GM19351 (cell line): ENCODE data around the gene RPS6KA5.
"Not testable (repeated sequence)": the region's sequence is repeated elsewhere in the genome, so short reads cannot be mapped to it uniquely, and the experiment has no call there.

Experiments
- ATAC-seq: cut with Tn5 transposase; IDR thresholded peaks from one replicate; pipeline ENCODE4 v1.9.1; 2021; ENCODE audit warnings: mild to moderate bottlenecking, moderate library complexity; ENCODE audit not compliant: unreplicated experiment

The RPS6KA5 gene

DNA sequence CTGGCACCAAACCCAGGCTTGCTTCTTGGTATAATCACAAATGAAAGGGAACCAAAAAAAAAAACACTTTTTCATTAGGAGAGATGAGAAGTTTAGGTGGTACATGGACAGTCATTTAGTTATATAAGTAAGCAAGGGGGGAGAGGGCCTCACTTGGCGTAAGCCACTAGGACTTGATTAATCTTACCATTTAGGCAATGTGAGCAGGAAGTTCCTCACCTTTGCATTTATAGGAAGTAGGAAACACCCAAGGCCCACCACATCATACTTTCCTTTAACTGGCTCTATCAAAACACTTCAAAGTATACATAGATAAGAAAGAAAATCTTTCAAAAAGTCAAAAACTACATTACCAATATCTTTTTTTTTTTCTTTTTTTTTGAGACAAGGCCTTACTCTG lies 6.7 kb upstream of the RPS6KA5 start:
- ATAC-seq, result no peak

DNA sequence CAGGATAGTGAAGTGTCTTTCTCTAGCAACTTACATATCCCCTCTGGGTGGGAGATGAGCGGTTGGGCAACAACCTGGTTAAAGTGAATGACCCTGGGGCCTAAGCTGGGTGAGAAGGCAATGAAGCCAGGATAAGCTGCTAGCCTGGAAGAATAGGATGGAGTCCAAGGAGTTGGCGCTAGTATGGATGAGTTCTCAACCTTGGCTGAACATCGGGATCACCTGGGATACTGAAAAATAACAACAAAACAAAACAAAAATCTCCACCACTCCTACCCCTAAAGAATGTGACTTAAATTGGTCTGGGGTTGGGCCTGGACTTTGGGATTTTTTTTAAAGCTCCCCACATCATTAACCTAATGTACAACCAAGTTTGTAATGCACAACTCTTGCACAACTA lies 4.8 kb upstream of the RPS6KA5 start:
- no peak for ATAC-seq

DNA sequence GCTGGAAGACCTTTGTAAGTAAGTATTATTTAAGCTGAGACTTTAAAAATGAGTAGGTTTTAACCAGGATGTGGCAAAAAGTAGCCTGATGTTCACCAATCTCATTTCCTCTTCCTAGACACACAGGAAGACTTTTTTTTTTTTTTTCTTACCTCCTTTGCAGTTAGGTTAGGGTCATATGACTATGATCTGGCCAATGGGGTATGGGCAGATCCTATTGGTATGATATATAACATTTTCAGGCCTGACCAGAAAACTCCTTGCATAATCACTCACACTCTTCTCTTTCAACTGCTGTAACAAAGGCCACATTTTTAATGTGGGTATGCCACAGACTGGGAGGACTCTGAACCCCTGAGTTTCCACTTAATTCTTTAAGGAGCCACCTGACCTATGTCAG lies 2.7 kb upstream of the RPS6KA5 start:
- no peak for ATAC-seq

DNA sequence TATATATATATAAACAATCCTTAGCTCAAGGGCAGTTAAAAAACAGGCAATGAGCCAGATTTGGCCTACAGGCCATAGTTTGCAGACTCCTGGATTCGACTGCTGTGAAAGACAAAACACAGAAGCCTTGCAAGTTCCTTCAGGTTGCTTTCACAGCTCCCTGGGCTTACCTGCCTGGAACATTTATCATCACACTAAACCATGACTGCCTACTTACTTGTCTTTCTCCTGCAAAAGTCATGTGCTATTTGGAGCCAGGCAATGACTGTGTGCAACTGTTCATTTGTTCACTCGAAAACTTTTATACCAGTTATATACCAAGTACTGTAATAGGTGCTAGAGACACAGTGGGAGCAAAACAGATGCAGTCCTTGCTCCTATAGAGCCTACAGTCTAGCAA lies 2.2 kb upstream of the RPS6KA5 start:
- no peak for ATAC-seq

DNA sequence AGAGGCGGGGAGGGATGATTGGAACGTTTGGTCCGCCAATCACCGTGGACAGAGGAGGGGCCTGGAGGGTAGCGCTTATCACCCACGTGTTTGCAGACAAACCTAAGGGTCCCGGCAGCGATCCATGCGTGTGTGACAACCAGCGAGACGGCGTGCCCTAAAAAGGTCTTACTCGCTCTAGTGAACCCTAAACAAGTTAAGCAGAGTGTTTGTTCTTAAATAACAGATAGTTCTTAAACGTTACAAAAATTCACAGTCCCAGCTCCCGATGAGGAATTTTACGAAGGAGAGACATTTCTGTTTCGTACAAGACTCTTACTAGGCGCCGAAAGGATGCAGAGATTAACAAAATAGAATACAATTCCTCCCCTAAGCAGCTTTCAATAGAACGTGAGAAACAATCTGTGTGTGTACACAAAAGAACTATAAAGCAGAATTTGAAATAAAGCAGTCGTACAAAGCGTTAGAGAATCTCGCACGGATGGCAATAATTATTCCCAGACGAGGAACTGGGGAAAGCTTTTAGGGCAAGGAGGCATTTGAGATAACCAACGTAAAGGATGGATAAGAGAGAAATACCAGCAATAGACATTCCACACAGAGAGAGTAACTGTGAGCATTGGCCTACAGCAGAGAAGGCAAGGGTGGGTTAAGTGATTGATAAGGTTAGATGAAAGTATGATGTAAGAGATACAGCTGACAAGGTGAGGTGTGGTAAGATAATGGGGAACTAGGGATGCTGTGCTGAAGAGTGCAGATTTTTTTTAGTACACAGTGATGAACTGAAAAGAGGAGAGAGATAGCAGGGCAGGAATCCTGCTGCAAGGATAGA lies 831 bp upstream of the RPS6KA5 start:
- no peak for ATAC-seq

DNA sequence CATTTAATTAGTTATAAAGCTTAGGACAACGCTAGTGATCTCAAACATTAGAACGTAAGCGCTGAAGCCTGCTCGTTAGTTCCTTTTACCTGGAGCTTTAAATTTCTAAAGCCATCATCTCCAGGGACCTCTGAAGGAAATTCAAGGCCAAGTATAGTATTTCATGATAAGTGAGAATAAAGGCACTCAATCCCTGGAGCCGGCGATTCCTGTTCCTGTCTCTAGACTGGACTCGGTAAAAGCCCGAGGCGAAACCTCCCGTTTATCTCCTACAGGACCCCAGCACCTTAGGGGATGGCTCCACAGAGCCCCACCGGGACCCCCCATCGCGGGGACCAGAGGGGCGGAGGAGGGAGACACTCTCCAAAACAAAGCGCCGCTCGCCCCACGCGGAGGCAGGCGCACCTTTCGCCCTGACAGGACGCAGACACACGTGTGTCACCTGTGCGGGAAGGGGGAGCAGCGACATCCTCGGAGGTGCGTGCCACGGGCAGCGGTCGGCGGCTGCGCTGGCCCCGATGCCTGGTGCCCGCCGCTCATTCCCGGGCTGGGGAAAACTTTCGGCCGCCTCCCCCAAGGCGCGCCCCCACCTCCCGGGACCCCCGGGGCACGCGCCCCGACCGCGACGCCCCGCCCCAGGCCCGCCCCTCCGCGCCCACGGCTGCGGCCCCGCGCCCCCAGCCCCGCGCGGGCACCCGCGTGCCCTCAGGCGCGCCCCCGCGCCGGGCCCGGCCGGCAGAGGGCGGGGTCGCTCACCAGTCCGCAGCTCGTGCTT lies 678 bp downstream of the RPS6KA5 start:
- peak; percentile 20 for ATAC-seq

DNA sequence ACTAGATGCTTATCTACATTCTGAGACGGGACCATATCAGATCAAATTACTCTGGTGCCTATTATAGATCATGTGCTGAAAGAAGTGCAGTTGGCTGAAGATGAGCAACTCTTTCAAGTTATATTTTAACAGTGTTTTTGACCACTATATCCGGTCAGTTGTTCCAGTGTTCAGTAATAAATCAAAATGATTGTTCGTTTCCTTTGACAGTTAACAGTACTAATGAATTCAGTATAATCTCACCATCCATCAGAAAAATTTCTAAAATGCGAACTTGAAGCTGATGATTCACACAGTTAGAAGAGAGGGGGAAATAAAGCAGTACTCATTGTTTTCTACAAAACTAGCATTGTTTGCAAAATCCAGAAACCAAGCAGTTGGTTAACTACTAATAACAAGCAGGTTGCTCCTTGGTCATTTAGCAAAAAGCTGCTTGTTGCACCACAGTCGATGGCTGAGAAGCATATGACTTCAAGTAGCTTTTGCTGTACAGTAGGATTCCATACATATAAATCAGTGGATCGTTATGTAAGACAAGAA lies 2.3 kb downstream of the RPS6KA5 start:
- no peak for ATAC-seq

DNA sequence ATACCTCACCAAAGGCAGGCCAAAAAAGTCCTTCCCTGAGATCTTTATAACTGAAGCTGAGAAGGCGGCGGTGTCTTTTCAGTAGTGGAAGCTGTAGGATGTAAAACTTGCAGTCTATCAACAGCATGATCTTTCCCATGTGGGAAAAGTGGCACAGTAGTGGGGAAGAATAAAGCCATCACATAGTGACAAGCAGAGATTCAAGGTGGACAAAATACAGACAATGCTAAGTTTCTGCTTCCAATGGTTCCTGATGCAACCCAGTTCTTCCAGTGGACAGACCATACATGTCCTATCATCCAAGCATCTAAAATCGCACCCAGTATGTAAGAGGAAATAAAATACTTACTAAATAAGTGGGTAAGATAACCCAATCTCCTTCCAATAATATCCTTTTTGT lies 4.1 kb downstream of the RPS6KA5 start:
- no peak for ATAC-seq

DNA sequence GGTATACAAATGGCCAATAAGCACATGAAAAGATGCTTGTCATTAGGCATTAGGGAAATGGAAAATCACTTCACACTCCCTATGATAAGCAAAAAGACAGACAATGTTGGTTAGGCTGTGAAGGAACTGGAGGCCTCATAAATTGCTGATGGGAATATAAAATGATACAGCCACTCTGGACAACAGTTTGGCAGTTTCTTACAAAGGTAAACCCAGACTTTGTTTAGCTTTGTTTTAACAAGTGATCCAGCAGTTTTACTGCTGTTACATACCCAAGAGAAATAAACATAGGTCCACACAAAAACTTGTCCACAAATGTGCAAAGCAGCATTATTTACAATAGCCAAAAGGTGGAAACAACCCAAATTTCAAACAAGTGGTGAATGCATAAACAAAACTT lies 5.4 kb downstream of the RPS6KA5 start:
- ATAC-seq, result no peak

DNA sequence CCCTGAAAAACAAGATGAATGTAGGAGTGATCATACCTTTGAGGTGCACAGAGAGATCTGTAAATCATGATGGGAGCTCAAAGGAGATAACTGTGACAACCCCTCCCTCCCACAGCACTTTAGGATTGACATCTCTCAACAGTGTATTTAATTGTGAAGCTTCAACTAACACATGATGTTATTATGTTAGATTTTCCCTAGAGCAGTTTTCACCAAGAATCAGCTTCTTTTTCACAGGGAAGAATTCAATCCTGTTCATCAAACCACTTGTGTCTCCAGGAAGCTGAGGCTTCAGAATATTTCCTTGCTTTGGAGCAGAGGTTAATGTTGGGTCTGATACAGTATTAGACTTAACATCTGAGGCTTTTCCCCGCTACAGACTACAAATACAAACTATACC lies 11.8 kb downstream of the RPS6KA5 start:
- ATAC-seq, result no peak

DNA sequence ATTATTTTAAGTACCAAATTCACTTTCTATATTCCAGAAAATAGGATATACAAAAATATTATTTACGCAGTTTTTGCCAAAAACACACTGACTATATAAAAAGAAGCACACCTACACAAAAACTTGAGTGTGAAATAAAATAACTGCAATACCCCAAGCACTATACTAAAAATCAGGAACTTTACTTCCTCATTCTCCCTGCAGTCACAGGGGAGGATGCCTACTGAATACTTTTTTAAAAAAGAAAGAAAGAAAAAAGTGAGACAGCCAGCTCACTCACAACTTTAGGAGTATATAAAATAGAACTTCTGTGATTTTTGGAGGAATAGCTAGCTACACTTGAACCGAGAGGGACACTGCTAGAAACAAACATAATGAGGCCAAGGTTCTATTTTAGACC lies 12.2 kb downstream of the RPS6KA5 start:
- ATAC-seq, result no peak

DNA sequence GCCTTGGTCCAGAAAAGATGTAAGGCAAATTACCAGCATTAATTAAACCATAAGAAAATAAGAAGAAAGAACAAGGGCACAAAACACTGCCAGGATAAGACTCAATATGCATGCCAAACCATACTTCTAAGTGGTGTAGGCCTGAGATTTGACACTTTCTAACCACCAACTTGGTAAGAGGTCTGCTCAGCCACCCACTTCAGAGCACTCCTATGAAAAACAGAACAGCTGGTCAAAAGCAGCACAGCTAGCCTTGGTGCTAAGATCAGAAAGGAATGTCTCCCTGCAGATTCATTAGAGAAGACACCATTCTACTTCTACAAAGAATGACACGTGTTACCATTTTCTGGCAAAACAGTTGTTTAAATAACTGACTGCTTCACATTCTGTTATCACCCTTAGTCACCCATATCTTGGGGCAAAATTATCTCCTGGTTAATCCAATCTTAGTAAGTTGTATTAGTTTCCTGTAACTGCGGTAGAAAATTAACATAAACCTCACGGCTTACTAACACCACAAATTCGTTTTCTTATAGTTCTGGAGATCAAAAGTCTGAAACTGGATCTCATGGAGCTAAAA lies 13.2 kb downstream of the RPS6KA5 start:
- peak; percentile 59 for ATAC-seq

DNA sequence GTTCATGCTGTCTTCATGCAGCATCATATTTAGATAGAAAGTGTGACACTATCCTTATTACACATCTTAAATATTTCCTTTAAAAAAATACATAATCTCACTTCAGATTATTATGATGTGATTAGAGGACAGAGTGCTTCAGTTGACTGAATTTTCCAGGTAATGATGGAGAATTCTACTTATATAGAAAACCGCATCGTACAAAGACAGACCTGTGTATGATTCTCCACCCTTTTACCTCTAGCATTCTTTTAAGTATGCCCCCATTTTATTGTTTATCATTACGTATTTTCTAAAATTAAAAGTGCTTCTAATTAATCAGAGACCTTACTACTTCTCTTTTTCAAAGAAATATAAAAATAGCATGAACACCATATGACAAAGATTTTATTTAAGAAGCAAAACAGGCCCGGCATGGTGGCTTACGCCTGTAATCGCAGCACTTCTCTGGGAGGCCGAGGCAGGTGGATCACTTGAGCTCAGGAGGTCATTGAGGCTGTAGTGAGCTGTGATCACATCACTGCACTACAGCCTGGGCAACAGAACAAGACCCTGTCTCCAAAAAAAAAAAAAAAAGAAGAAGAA lies 13.9 kb downstream of the RPS6KA5 start:
- no peak for ATAC-seq

DNA sequence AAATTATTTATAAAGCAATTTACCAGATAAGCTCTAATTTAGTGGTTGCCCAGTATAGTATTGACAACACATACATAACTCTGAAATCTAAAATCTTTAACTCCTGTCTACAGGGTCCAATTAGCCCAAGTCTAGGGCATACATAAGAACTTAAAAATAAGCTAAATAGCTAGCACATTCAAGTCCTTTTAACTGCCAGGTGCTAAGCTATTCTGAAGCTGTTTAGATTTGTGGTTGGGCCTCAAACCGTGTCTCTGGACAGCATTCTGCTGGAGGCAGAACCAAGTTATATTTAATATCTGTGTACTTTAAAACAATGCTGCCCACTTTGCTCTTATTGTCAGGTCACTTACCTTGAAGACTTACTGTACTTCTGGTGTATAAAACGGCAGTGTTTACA lies 19.0 kb downstream of the RPS6KA5 start:
- no peak for ATAC-seq

DNA sequence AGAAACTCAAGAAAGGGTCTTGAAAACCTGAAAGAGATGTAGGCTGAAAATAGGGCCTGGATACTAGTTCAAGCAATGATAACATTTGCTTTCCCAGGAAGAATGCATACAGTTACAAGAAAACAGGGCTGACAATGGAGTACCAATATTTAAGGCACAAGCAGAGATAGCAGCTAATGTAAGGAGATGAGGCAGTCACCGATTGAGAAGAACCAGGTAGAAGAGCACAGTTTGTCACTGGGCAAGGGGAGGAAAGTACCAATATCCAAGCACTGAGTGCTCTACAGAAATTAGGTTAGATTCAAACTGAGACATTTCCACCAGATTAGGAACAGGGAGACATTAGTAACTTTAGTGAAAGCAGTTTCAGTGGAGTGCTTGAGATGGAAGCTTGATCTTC lies 19.9 kb downstream of the RPS6KA5 start:
- no peak for ATAC-seq

DNA sequence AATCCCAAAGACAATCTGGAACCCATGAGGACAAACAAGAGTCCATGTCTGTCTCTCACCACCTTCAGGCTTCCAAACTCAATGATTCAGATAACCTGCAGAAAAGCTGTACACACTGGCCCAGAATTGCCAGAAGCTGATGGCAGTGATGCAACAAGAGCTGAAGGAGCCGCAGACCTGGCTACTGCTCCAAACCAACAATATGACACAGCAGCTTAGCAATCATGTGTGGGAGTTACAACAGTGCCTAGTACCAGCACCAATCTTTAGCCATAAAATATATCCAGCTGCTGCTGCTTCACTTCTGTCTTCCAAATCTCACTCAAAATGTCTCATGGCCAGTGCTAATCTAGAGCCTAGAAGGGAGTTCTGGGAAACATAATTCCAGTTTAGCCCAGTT lies 22.0 kb downstream of the RPS6KA5 start:
- ATAC-seq, result no peak

DNA sequence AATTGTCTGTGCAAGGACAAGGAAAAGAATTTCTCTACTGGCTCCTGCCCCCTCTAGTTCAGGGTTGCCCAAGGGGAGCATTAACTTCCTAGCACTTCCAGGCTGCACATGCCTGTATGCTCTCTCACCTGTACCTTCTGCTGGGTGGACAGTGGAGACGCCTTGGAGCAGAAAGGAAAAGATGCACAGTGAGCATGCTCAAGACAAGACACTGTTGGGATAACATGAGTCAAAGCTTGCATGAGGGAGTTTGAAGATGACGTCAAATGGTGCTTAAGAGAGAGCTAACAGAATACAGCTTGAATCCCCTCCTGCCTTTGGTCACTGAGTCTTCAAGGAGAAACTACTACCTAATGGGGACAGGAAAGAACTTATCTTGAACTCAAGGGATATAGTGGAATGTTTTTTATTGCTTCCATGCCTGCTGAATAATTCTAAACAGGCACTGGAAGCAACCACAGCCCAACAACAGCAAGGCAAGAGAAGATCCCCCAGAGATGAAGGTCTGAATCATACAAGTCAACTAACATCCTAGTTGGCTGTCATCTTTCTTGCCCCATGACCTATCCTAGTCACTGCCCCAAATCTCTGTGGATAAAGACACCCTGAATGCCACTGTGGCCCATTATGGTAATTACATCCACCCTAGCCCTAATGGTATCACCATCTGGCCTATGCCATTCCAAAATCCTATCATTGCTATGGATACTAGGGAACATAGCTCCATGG lies 23.5 kb downstream of the RPS6KA5 start:
- no peak for ATAC-seq

DNA sequence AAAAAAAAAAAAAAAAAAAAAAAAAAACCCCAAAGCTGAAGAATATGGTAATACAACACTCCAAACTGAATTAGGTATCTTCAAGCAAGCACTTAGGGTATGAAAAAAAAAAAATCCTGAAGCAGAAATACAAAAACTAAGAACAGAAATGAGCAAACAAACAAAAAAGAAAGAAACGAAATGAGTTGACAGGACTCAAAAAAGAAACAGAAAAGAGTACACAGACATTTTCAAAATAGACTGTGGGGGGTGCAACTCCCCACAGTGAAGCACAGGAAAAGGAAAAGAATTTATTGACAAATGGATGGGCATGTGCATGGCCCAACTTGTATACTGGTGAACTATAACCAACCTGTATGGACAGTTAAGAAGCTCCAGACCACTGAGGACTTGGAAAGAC lies 24.6 kb downstream of the RPS6KA5 start:
- ATAC-seq, result peak; percentile 69

DNA sequence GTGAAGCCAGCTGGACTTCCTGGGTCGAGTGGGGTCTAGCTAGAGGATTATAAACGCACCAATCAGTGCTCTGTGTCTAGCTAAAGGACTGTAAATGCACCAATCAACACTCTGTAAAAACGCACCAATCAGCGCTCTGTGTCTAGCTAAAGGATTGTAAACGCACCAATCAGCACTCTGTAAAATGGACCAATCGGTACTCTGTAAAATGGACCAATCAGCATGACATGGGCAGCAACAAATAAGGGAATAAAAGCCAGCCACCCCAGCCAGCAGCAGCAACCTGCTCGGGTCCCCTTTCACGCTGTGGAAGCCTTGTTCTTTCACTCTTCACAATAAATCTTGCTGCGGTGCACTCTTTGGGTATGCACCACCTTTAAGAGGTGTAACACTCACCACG lies 26.1 kb downstream of the RPS6KA5 start:
- not testable (repeated sequence) for ATAC-seq

DNA sequence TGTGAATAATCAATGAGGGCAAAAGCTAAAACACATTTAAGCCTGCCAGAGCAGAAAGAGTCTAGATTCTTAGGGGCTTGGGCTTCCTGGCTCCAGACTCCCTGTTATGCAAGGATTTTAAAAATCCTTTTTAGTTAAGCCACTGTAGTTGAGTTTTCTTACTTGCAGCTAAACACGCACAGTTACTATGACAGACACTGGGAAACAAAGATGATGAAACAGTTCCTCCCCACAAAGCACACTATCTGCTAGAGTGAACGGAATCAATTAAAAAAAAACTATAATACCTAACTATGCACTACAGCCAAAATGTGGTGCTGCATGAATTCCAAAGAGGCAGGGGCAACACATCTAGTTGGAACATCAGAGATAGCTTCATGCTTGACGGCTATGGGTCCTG lies 28.2 kb downstream of the RPS6KA5 start:
- ATAC-seq, result no peak

DNA sequence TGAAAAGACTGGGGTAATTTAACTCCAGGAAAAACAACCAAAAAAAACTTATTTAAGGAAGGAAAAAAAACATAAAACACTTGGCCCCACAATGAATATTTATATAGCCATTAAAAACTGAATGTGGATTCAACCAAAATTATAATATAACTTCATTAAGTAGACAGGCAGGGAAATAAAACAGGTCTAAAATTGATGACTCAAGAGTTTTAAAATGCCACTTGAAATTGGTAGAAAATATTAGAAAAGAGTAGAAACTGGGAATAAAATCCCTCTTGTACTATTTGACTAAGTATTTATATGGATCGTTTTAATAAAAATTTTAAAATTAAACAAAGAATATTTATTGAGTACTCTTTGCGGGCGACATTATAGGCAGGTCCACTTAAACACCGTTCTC lies 28.8 kb downstream of the RPS6KA5 start:
- no peak for ATAC-seq
